Cardiac septum (tissue), 1 donor: ENCODE data around the gene GRXCR2. TPM values are rescaled to one million over a fixed set of nuclear protein-coding genes. Genes with fewer than 3 reads are reported as not detected.

ENCODE experiments used
- total RNA-seq: library from RNA; stranded (reverse); fragmentation: NEBNext Ultra II Directional; extraction: Animal tissue kit (Norgen Biotek cat#: 25700); gene quantifications from one replicate; pipeline ENCODE4 v1.2.1, GENCODE V29; 2021
- donor health status: DM: no; HTN: no; CAD: no.

Gene GRXCR2
- total RNA-seq, 1 donor from 2014 or later, result 0.78 TPM

Other genes starting within 250 kb of the GRXCR2 start
- 10.5 TPM for gene PRELID2, start 37.7 kb downstream of the GRXCR2 start, total RNA-seq
- gene SH3RF2, start 63.6 kb upstream of the GRXCR2 start, total RNA-seq, result 231 TPM
- not detected for gene PLAC8L1, start 232.6 kb upstream of the GRXCR2 start, total RNA-seq